SK-N-MC (cell line): ENCODE results near the gene ZDHHC14.
"Not testable (repeated sequence)": the region's sequence is repeated elsewhere in the genome, so short reads cannot be mapped to it uniquely, and the experiment has no call there.

Source experiments
- DNase-seq: peaks from one replicate; pipeline ENCODE4 v3.0.0-alpha.2; 2011; ENCODE audit warnings: low read depth, low spot score
- H3K27ac ChIP-seq: fragments of 200-600 bp; sonication (generic); 2 replicates; pipeline ENCODE4 v1.5.1; 2016; ENCODE audit warnings: mixed run types
- H3K36me3 ChIP-seq: fragments of 200-600 bp; sonication (generic); 2 replicates; pipeline ENCODE4 v1.6.1; 2017; ENCODE audit warnings: antibody characterized with exemption, low read length, mixed read lengths; ENCODE audit not compliant: insufficient read depth
- H3K4me3 ChIP-seq: fragments of 200-600 bp; sonication (generic); 2 replicates; pipeline ENCODE4 v1.5.1; 2016
- H3K9ac ChIP-seq: fragments of 200-600 bp; sonication (generic); 2 replicates; pipeline ENCODE4 v1.8.0; 2017; ENCODE audit warnings: mixed run types, mixed read lengths; ENCODE audit not compliant: insufficient read length
- H3K9me3 ChIP-seq: fragments of 200-600 bp; sonication (generic); 2 replicates; pipeline ENCODE4 v1.6.1; 2017; ENCODE audit warnings: low read depth, mild to moderate bottlenecking, antibody characterized with exemption, low read length, moderate library complexity, mixed read lengths
- EZH2 ChIP-seq: fragments of 200-600 bp; sonication (generic); IDR thresholded peaks from one replicate; pipeline ENCODE4 v1.6.1; 2017; ENCODE audit warnings: antibody characterized with exemption
- FOXP2 ChIP-seq: optimal IDR thresholded peaks from 2 replicates; pipeline ENCODE3; 2011; ENCODE audit warnings: mild to moderate bottlenecking, moderate library complexity; ENCODE audit not compliant: insufficient read depth; ENCODE audit errors: extremely low read length, control extremely low read depth
- POLR2AphosphoS5 ChIP-seq: IDR thresholded peaks from 2 replicates; pipeline ENCODE4 v1.6.1; 2012; ENCODE audit warnings: mild to moderate bottlenecking, low read depth, low read length, borderline replicate concordance

ZDHHC14 gene

DNA sequence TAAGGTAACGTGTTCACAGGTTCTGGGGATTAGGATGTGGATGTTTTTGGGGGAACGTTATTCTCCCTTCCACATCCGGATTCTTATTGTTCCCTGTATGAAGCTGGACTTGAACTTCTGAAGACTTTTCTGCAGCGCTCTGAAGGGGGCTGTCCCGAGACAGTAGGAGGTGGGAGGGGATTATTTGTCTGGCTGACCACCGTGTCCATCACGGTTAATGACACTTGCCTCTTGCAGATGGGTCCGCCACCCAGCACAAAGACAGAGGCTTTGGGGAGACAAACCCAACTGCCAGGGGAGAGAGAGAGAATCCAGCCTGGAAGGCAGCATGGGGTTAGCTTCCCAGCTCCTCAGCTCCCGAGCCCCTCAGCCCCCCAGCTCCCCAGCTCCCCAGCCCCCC, 16.7 kb downstream of the ZDHHC14 start:
- TF ChIP-seq POLR2AphosphoS5 (no peak), EZH2 (no peak)
- no peak overlapping the region for H3K9ac ChIP-seq
- H3K9me3 ChIP-seq: no peaks in the 10 kb centered on the region
- no peak for DNase-seq
- H3K4me3 ChIP-seq: no peak overlapping the region
- no peaks in the 10 kb centered on the region for H3K36me3 ChIP-seq
- no peak overlapping the region for H3K27ac ChIP-seq

- H3K9ac ChIP-seq: no peak overlapping the region
- no peak overlapping the region for H3K4me3 ChIP-seq
- no peaks in the 10 kb centered on the region for H3K36me3 ChIP-seq
- no peaks in the 10 kb centered on the region for H3K9me3 ChIP-seq
- no peak for TF ChIP-seq EZH2
- TF ChIP-seq POLR2AphosphoS5: no peak
- no peak for TF ChIP-seq FOXP2
- no peak for DNase-seq
- no peak overlapping the region for H3K27ac ChIP-seq
These were observed 17.2 kb downstream of the ZDHHC14 start for GRCh38 chr6:157398151-157398550.

- H3K27ac ChIP-seq: no peak overlapping the region
- no peak for TF ChIP-seq FOXP2
- no peak for TF ChIP-seq EZH2
- no peaks in the 10 kb centered on the region for H3K36me3 ChIP-seq
- H3K4me3 ChIP-seq: no peak overlapping the region
- no peak overlapping the region for H3K9ac ChIP-seq
- H3K9me3 ChIP-seq: no peaks in the 10 kb centered on the region
- DNase-seq: no peak
These were observed 19.7 kb downstream of the ZDHHC14 start for GRCh38 chr6:157400676-157401075.

- no peaks in the 10 kb centered on the region for H3K36me3 ChIP-seq
- TF ChIP-seq EZH2 (no peak), FOXP2 (no peak), POLR2AphosphoS5 (no peak)
These were observed 20.8 kb downstream of the ZDHHC14 start for GRCh38 chr6:157401734-157402338.

GRCh38 chr6:157402996-157403685, 22.2 kb downstream of the ZDHHC14 start:
- H3K27ac ChIP-seq: no peak overlapping the region
- no peaks in the 10 kb centered on the region for H3K36me3 ChIP-seq
- H3K9me3 ChIP-seq: no peaks in the 10 kb centered on the region
- DNase-seq: no peak
- TF ChIP-seq EZH2: no peak
- no peak for TF ChIP-seq POLR2AphosphoS5
- TF ChIP-seq FOXP2: no peak
- H3K4me3 ChIP-seq: no peak overlapping the region
- no peak overlapping the region for H3K9ac ChIP-seq

More at GRCh38 chr6:157401734-157402338, 20.8 kb downstream of the ZDHHC14 start:
- Histone ChIP-seq H3K9ac (no peak overlapping the region), H3K9me3 (no peaks in the 10 kb centered on the region), H3K27ac (no peak overlapping the region), H3K4me3 (no peak overlapping the region)
- no peak for DNase-seq

DNA sequence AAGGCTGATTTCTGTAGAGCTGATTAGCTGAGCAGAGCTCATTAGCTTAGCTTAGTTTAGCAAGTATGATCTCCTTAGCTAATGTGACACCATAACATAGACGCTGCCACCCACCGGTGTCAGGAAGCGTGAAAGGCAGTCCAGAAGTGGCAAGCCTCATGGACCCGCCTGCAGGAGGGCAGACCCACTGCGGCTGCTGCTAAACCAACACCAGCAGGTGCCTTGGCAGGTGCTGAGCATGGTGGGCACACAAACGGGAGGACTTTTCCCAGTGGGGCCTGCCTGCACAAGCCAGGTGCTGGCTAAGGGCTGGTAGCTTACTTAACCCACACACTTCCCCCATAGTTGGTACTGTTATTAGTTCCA, 22.7 kb downstream of the ZDHHC14 start:
- no peak for DNase-seq
- no peak overlapping the region for H3K27ac ChIP-seq
- TF ChIP-seq FOXP2: no peak
- no peak for TF ChIP-seq POLR2AphosphoS5
- no peak for TF ChIP-seq EZH2
- H3K9me3 ChIP-seq: no peaks in the 10 kb centered on the region
- no peaks in the 10 kb centered on the region for H3K36me3 ChIP-seq
- H3K9ac ChIP-seq: no peak overlapping the region
- no peak overlapping the region for H3K4me3 ChIP-seq

- no peak overlapping the region for H3K9ac ChIP-seq
- no peak for DNase-seq
- H3K9me3 ChIP-seq: no peaks in the 10 kb centered on the region
These were observed 25.0 kb downstream of the ZDHHC14 start for GRCh38 chr6:157405986-157406385.

DNA sequence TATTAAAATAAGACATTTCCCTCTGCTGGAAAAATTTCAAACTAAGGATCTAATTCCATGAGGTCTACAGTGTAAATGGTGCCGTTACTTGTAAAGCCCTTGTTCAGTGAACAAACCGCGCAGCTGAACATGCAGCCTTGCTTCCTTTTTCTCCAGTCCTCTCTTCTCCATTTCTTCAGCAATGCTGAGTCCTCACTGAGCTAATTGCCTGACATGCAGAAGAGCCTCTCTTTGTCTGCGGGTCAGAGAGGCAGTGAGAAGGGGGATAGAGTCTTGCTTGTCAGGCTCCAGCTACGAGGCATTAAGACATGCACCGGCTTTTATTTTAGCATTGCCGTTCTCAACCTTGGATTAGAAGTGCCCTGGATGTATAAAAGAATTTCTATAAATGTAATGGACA, 25.7 kb downstream of the ZDHHC14 start:
- no peak for DNase-seq
- TF ChIP-seq POLR2AphosphoS5 (no peak), EZH2 (no peak), FOXP2 (no peak)

More at GRCh38 chr6:157405986-157406385, 25.0 kb downstream of the ZDHHC14 start:
- Histone ChIP-seq H3K36me3 (no peaks in the 10 kb centered on the region), H3K27ac (no peak overlapping the region), H3K4me3 (no peak overlapping the region)
- TF ChIP-seq EZH2 (no peak), POLR2AphosphoS5 (no peak), FOXP2 (no peak)

GRCh38 chr6:157407646-157408045, 26.7 kb downstream of the ZDHHC14 start:
- Histone ChIP-seq H3K4me3 (no peak overlapping the region), H3K36me3 (no peaks in the 10 kb centered on the region), H3K9ac (no peak overlapping the region), H3K27ac (no peak overlapping the region), H3K9me3 (no peaks in the 10 kb centered on the region)
- no peak for DNase-seq
- TF ChIP-seq EZH2: no peak
- no peak for TF ChIP-seq POLR2AphosphoS5
- no peak for TF ChIP-seq FOXP2

More for the DNA sequence above, 25.7 kb downstream of the ZDHHC14 start:
- no peaks in the 10 kb centered on the region for H3K9me3 ChIP-seq
- H3K27ac ChIP-seq: no peak overlapping the region
- no peak overlapping the region for H3K4me3 ChIP-seq
- H3K36me3 ChIP-seq: no peaks in the 10 kb centered on the region
- H3K9ac ChIP-seq: no peak overlapping the region

DNA sequence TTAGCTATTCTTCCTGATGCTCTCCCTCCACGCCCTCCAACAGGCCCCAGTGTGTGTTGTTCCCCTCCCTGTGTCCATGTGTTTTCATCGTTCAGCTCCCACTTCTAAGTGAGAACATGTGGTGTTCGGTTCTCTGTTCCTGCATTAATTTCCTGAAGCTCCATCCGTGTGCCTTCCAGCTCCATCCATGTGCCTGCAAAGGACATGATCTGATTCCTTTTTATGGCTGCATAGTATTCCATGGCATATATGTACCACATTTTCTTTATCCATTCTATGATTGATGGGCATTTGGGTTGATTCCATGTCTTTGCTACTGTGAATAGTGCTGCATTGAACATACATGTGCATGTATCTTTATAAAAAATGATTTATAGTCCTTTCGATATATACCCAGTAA, 27.4 kb downstream of the ZDHHC14 start:
- not testable (repeated sequence) for H3K27ac ChIP-seq, H3K4me3 ChIP-seq, DNase-seq, H3K9ac ChIP-seq, H3K9me3 ChIP-seq, H3K36me3 ChIP-seq
